NCI-H1436 (cell line): ENCODE results near the gene ASXL1.
"Not testable (repeated sequence)": the region's sequence is repeated elsewhere in the genome, so short reads cannot be mapped to it uniquely, and the experiment has no call there.

Experiments
- DNase-seq: peaks from one replicate; lab custom pipeline; 2025; lab: John Stamatoyannopoulos, UW

ASXL1 gene

DNA sequence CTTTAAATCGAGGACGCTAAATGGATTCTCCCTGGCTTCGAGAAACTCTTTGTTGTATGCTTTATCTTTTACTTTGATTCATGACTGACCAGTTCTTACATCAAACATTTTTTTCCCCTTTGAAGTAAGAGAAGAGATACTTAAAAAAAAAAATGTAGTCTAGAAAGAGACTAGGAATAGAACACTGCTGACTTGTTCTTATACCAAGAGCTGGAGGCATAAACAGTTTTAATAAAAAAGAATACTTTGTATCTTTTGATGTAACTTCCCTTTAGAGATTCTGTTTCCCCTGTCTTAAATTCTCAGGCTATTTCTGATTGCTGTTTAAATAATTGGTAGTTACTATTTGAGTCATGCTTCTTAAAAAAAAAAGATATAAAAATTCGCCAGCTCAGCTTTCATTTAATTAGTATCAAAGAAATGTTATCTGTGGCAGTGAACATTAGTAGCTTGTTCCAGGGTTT is 4.8 kb downstream of the ASXL1 start:
- DNase-seq: no peak

GRCh38 chr20:32363492-32363891 is 5.4 kb downstream of the ASXL1 start:
- DNase-seq: no peak

DNA sequence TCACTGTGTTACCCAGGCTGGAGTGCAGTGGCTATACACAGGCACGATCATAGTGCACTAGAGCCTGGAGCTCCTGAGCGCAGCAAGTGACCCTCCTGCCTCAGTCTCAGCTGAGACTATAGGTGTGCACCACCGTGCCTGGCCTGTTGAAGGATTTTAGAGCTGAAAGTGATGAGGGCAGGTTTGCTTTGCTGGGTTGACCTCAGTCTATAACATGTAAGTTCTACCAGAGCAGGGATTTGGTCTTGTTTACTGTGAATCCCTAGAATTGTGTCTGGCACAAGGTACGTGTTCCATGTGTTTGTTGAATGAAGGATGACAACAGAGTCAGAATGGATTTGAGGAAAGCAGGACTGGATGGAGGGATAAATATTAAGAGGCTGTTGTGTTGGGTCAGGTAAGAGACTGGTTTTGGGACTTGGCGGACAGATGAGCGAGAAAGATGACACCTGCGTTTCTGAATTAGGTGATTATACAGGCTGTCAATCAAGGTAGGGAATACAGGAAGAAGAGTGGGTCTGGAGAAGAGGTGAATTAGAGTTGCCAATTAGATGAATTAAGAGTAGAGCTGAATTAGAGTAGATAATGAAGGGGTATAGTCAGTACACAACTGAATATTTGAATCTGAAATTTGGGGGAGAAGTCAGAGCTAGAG is 6.5 kb downstream of the ASXL1 start:
- no peak for DNase-seq

DNA sequence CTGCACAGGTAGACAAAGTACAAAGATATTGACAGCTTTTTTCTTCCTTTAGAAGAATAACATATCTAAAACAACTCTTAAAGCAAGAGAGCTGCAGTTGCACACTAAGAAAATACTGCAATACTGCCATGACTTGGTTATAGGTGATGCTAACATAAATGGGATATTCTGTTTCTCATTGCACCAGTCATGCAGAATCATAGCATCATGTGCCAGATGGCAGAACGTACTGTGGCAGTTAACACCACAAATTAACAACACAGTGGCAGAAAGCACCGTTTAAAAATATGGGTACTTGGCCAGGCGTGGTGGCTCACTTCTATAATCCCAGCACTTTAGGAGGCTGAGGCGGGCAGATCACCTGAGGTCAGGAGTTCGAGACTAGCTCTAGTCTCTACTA is 7.4 kb downstream of the ASXL1 start:
- DNase-seq: no peak

DNA sequence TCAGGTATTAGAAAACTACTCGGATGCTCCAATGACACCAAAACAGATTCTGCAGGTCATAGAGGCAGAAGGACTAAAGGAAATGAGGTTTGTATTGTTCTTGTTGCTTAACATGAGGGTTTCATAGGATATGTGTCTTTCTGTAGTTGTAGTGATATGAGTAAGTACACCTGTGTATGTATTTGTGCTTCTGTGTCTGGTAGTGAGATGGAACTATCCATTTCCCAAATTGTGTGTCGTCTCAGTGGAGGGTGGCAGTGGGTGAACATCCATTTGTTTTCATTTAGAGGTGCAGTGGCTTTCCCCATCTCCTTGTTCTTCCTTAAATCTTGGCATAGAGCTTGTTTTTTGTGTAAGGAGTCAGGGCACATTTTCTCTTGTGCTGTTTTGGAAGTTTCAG is 8.2 kb downstream of the ASXL1 start:
- DNase-seq: no peak

- no peak for DNase-seq
Observed at GRCh38 chr20:32368323-32368722, 10.2 kb downstream of the ASXL1 start.

GRCh38 chr20:32368925-32369324 is 10.8 kb downstream of the ASXL1 start:
- no peak for DNase-seq

DNA sequence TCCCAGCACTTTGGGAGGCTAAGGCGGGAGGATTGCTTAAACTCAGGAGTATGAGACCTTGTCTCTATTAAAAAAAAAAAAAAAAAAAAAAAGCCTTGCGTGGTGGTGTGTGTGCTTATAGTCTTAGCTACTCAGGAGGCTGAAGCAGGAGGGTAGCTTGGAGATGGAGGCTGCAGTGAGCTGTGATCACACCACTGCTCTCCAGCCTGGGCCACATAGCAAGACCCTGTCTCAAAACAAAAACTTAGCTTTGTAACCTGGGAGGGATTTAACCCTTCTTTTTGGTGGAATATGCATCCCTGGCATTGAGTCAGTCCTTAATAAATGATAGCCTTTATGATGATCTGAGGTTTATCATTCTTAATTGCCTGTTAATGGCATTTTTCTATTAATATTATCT is 12.8 kb downstream of the ASXL1 start:
- DNase-seq: no peak

DNA sequence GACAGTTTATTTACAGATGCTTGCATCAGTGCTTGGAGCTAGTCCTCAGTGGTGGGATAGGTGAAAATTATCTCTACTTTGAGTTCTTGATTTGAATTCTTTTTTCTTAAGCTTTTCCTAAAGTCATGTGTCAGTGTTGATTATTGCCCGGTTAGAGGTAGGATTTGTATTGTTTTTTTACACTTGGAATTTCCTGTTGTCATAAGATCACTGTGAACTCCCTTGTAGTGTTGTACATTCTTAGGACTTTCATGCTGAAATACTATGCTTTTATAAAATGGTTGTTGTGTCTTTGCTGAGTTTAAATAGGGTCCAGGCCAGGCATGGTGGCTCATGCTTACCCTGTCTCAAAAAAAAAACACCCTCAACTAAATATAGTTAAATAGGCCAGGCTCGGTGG is 20.3 kb downstream of the ASXL1 start:
- DNase-seq: no peak

DNA sequence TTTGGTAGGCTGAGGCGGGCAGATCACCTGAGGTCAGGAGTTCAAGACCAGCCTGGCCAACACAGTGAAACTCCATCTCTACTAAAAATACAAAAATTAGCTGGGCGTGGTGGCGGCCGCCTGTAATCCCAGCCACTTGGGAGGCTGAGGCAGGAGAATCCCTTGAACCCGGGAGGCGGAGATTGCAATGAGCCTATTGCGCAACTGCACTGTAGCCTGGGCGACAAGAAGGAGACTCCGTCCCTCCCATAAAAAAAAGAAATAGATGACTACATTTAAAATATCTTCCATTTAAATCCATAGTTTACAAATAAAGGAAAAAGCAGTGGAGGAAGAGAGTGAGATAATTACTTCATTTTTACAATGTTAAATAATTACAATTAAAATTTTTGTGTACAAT is 21.9 kb downstream of the ASXL1 start:
- not testable (repeated sequence) for DNase-seq

DNA sequence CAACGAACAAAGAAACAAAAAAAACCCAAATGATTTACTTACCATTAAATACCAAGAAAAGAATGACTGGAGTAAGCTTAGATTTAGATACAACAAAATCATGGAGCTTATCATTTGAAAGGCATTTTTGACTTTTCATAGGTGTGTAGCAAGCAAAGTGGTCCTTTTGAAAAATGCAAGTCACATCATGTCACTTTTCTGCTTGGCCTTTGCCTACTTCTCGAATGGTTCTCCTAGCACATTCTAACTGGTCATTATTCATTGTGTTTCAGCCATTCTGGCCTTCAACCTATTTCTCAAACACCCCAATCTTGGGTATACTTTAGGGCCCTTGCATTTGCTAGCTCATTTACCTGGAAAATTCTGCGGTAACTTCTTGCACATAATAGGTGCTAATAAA is 22.6 kb downstream of the ASXL1 start:
- no peak for DNase-seq

- no peak for DNase-seq
Observed at GRCh38 chr20:32382102-32382950, 24.2 kb downstream of the ASXL1 start.

DNA sequence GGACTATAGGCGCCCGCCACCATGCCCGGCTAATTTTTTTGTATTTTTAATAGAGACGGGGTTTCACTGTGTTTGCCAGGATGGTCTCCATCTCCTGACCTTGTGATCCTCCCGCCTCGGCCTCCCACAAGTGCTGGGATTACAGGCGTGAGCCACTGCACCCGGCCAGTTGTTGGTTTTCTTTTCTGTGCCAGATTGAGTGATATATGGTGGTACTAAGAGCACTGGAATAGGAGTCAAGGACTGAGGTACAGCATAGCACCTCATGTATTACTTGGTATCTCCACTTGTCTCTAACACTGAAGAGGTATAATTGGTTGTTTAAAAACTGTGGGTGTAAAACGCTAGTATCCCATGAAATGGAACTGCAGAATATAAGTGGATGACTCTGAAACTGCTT is 25.3 kb downstream of the ASXL1 start:
- DNase-seq: not testable (repeated sequence)

- DNase-seq: no peak
Observed at GRCh38 chr20:32385541-32385940, 27.4 kb downstream of the ASXL1 start.

- no peak for DNase-seq
Observed at GRCh38 chr20:32386091-32386490, 28.0 kb downstream of the ASXL1 start.

GRCh38 chr20:32387252-32387651 is 29.1 kb downstream of the ASXL1 start:
- no peak for DNase-seq

DNA sequence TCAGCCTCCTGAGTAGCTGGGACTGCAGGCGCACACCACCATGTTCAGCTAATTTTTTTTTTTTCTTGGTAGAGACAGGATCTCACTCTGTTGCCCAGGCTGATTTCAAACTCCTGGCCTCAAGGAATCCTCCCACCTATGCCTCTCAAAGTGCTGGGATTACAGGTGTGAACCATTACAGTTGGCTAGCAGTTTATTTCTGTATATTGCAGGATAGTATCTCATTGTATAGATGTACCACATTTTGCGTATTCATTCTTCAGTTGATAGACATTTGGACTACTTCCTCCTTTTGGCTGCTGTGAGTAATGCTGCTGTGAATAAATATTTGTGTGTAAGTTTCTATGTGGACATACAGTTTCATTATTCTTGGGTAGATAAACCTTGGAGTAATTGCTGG is 32.9 kb downstream of the ASXL1 start:
- no peak for DNase-seq

DNA sequence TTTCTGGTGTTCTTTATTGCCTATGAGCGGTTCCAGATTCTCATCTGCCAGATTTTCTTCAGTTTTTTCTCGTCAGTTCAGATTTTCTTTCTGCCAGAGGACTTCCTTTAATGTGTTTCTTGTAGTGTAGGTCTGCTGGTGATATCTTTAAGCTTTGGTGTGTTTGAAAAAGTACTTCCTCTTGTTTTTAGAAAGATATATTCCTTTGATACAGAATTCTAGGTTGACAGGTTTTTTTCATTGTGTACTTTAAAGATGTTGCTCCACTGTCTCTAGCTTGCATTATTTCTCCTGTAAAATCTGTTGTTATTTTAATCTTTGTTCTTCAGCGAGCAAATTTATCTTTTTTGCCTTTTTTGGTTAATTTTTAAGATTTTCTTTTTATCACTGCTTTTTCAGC is 36.9 kb downstream of the ASXL1 start:
- no peak for DNase-seq

DNA sequence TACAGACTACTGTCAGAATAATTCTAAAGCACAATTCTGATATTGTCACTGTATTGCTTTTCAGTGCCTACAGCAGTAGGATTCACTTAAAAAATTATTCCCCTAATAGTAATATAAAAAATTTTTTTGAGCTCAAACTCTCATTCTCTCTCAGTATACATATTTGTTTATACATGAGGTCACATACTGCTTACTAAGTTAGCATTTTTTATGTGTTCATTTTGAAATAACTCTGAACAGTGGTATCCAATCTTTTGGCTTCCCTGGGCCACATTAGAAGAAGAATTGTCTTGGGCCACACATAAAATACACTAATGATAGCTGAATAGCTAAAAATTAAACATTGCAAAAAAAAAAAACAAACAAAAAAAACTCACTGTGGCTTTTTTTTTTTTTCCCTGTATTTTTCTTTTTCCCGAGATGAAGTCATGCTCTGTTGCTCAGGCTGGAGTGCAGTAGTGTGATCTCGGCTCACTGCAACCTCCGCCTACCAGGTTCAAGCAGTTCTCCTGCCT is 38.6 kb downstream of the ASXL1 start:
- no peak for DNase-seq

DNA sequence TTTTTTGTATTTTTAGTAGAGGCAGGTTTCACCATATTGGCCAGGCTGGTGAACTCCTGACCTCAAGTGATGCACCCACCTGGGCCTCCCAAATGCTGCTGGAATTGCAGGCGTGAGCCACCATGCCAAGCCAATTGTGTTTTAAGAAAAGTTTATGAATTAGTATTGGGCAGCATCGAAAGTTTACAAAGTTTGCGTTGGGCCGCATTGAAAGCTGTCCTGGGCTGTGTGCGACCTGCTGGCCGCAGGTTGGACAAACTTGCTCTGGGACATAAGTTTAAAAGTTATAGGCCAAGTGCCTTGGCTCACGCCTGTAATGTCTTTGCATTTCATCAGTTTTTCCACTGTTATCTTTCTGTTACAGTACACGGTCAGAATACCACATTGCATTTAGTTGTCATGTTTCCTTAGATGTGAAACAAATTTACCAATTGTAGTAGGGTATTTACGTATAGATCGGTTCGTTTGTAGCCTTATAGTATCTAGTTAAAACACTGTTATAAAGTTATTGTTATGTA is 39.5 kb downstream of the ASXL1 start:
- no peak for DNase-seq

GRCh38 chr20:32400476-32400875 is 42.3 kb downstream of the ASXL1 start:
- no peak for DNase-seq

GRCh38 chr20:32404017-32404416 is 45.9 kb downstream of the ASXL1 start:
- no peak for DNase-seq

GRCh38 chr20:32406701-32407100 is 48.6 kb downstream of the ASXL1 start:
- no peak for DNase-seq
